NB4 (cell line): ENCODE data around the gene PCSK1.

Experiments used
- DNase-seq: peaks from one replicate; pipeline ENCODE4 v3.0.0; 2010; ENCODE audit warnings: low read depth
- H3K4me3 ChIP-seq: one replicate; pipeline ENCODE4 v1.5.1; 2011; ENCODE audit warnings: mild to moderate bottlenecking, low read depth, low read length, moderate library complexity
- CTCF ChIP-seq: IDR thresholded peaks from one replicate; pipeline ENCODE4 v1.5.1; 2012; ENCODE audit warnings: low read depth, low read length
- MAX ChIP-seq: IDR thresholded peaks from 2 replicates; pipeline ENCODE4 v1.6.1; 2011; ENCODE audit warnings: low read depth, low read length
- MYC ChIP-seq: IDR thresholded peaks from 2 replicates; pipeline ENCODE4 v1.6.1; 2011; ENCODE audit warnings: low read depth, low read length
- POLR2A ChIP-seq: IDR thresholded peaks from 2 replicates; pipeline ENCODE4 v1.6.1; 2011; ENCODE audit warnings: mild to moderate bottlenecking; ENCODE audit not compliant: insufficient read length; ENCODE audit errors: extremely low read depth

Gene PCSK1

GRCh38 chr5:96391921-96392320 lies 41.1 kb downstream of the PCSK1 start:
- TF ChIP-seq MAX (no peak), CTCF (no peak)
- H3K4me3 ChIP-seq: no peak overlapping the region
- DNase-seq: no peak

GRCh38 chr5:96388176-96388575 lies 44.9 kb downstream of the PCSK1 start:
- no peak for DNase-seq
- no peak for TF ChIP-seq MAX
- TF ChIP-seq POLR2A: no peak
- TF ChIP-seq MYC: no peak
- TF ChIP-seq CTCF: no peak

GRCh38 chr5:96387616-96388015 lies 45.4 kb downstream of the PCSK1 start:
- H3K4me3 ChIP-seq: no peak overlapping the region
- no peak for TF ChIP-seq POLR2A
- no peak for TF ChIP-seq MAX
- TF ChIP-seq CTCF: no peak
- no peak for TF ChIP-seq MYC
- DNase-seq: no peak

More at GRCh38 chr5:96388176-96388575, 44.9 kb downstream of the PCSK1 start:
- no peak overlapping the region for H3K4me3 ChIP-seq

GRCh38 chr5:96385538-96385937 lies 47.5 kb downstream of the PCSK1 start:
- H3K4me3 ChIP-seq: no peak overlapping the region
- no peak for DNase-seq
- TF ChIP-seq CTCF: no peak
- no peak for TF ChIP-seq MYC
- TF ChIP-seq MAX: no peak
- TF ChIP-seq POLR2A: no peak

- no peak for DNase-seq
- no peak for TF ChIP-seq MYC
- H3K4me3 ChIP-seq: no peak overlapping the region
These were observed 48.7 kb downstream of the PCSK1 start for GRCh38 chr5:96384353-96384752.

- DNase-seq: no peak
- TF ChIP-seq MAX: no peak
- no peak for TF ChIP-seq POLR2A
- no peak for TF ChIP-seq CTCF
- no peak for TF ChIP-seq MYC
- H3K4me3 ChIP-seq: no peak overlapping the region
These were observed 51.5 kb downstream of the PCSK1 start for GRCh38 chr5:96381526-96381925.
